HEK293T (cell line): Measurements from ENCODE around the gene ZCWPW1.
"Not testable (repeated sequence)": the region's sequence is repeated elsewhere in the genome, so short reads cannot be mapped to it uniquely, and the experiment has no call there.

Experiments
- CTCF ChIA-PET: fragments of 350-600 bp; formaldehyde crosslinking; extraction: SDS; loops from one replicate; lab custom pipeline; 2021; ENCODE audit warnings: antibody characterized with exemption, inconsistent platforms; lab: Yijun Ruan, JAX
- POLR2A ChIA-PET: fragments of 350-600 bp; formaldehyde crosslinking; extraction: SDS; loops from one replicate; lab custom pipeline; 2020; ENCODE audit warnings: antibody characterized with exemption, inconsistent platforms; lab: Yijun Ruan, JAX
- DNase-seq: peaks from one replicate; pipeline ENCODE4 v3.0.0; 2012; ENCODE audit warnings: mixed read lengths; ENCODE audit errors: extremely low spot score
- ARNT ChIP-seq: fragments of 450-650 bp; IDR thresholded peaks from 2 replicates; pipeline ENCODE4 v1.6.1; 2017; ENCODE audit warnings: mild to moderate bottlenecking
- BHLHE40 ChIP-seq: fragments of 450-650 bp; IDR thresholded peaks from 2 replicates; pipeline ENCODE4 v1.6.1; 2016; ENCODE audit warnings: mild to moderate bottlenecking, moderate library complexity, borderline replicate concordance
- CTBP1 ChIP-seq: fragments of 450-650 bp; IDR thresholded peaks from 2 replicates; pipeline ENCODE4 v1.6.1; 2016; ENCODE audit warnings: borderline replicate concordance
- ELF4 ChIP-seq: fragments of 450-650 bp; IDR thresholded peaks from 2 replicates; pipeline ENCODE4 v1.6.1; 2017; ENCODE audit warnings: antibody characterized with exemption
- FOXA1 ChIP-seq: fragments of 450-650 bp; IDR thresholded peaks from 2 replicates; pipeline ENCODE4 v1.6.1; 2016; ENCODE audit warnings: mild to moderate bottlenecking
- HDGF ChIP-seq: fragments of 450-650 bp; IDR thresholded peaks from 2 replicates; pipeline ENCODE4 v1.6.1; 2017; ENCODE audit warnings: antibody characterized with exemption, borderline replicate concordance
- L3MBTL2 ChIP-seq: fragments of 450-650 bp; conservative IDR thresholded peaks from 2 replicates; pipeline ENCODE4 v1.6.1; 2016; ENCODE audit warnings: mild to moderate bottlenecking
- LEF1 ChIP-seq: fragments of 450-650 bp; IDR thresholded peaks from 2 replicates; pipeline ENCODE4 v1.6.1; 2017; ENCODE audit warnings: mild to moderate bottlenecking, borderline replicate concordance
- NFRKB ChIP-seq: fragments of 450-650 bp; IDR thresholded peaks from 2 replicates; pipeline ENCODE4 v1.6.1; 2016; ENCODE audit warnings: mild to moderate bottlenecking, moderate library complexity
- SP1 ChIP-seq: fragments of 450-650 bp; IDR thresholded peaks from 2 replicates; pipeline ENCODE4 v1.6.1; 2017
- SUZ12 ChIP-seq: fragments of 450-650 bp; IDR thresholded peaks from 2 replicates; pipeline ENCODE4 v1.6.1; 2016; ENCODE audit warnings: mild to moderate bottlenecking
- TF ChIP-seq, protein P1 (sequence below): fragments of 450-650 bp; IDR thresholded peaks from 2 replicates; pipeline ENCODE4 v1.6.1; 2016

The ZCWPW1 gene

DNA sequence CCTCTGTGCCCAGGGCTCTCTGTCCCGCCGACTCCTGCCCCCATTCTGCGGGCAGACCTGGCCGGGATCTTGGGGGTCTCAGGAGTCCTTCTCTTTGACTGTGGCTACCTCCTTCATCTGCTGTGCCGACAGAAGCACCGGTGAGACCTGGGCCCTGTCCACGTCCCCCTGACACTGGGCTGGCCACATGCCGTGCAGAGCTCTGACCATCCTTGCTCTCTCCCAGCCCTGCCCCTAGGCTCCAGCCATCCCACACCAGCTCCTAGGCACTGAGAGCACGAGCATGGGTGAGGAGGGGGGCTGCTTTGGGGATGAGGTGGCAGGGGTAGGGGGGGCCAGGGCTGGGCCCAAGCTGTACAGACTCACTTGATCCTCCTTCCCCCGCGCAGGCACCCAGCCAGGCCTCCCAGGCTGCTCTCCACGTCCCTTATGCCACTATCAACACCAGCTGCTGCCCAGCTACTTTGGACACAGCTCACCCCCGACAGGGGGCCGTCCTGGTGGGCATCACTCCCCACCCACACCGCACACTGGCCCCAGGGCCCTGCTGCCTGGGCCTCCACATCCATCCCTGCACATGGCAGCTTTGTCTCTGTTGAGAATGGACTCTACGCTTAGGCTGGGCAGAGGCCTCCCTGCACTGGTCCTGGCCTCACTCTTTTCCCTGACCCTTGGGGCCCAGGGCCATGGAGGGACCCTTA lies 75.4 kb downstream of the ZCWPW1 start:
- POLR2A ChIA-PET, result no interaction called here
- DNase-seq, result no peak
- CTCF ChIA-PET, result no interaction called here
- TF ChIP-seq L3MBTL2 (no peak), SP1 (no peak), BHLHE40 (no peak)

DNA sequence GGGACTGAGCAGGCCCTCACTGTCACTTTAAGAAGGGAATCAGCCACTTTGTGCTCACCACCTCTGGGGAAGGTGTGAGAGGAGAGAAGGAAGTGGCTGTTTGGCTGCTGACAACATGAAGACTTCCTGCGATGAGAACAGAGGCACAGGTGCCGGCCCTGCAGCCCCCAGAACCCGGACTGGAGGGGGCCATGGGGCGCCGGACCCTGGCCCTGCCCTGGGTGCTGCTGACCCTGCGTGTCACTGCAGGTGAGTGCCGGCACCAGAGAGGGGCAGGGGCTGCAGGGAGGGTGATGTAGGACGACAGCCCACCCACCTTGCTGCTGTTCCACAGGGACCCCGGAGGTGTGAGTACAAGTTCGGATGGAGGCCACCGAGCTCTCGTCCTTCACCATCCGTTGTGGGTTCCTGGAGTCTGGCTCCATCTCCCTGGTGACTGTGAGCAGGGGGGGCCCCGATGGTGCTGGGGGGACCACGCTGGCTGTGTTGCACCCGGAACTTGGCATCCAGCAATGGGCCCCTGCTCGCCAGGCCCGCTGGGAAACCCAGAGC lies 76.2 kb downstream of the ZCWPW1 start:
- POLR2A ChIA-PET, CTCF ChIA-PET, DNase-seq: not testable (repeated sequence)

DNA sequence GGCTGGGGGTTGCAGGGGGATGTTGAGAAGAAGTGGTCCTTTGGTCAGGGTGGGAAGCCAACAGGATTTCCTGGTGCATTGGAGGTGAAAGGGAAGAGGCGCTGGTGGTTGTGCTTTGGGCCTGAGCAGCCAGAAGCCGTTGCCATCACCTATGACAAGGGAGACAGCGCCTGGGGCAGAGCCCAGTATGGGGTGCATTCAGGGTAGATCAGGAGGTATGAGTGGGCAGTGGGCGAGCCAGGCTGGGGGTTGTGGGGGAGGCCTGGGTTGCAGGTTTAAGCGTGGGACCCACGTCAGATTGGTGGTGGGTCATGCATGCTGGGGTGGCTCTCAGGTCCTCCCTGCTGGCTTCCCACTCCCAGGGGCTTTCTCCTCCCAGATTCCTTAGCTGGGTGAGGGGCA lies 76.8 kb downstream of the ZCWPW1 start:
- ChIA-PET CTCF (no interaction called here), POLR2A (no interaction called here)
- TF ChIP-seq FOXA1 (no peak), NFRKB (no peak), CTBP1 (no peak), ARNT (no peak), HDGF (no peak), SUZ12 (no peak), ELF4 (no peak), L3MBTL2 (no peak), LEF1 (no peak)
- TF ChIP-seq, protein P1, sequence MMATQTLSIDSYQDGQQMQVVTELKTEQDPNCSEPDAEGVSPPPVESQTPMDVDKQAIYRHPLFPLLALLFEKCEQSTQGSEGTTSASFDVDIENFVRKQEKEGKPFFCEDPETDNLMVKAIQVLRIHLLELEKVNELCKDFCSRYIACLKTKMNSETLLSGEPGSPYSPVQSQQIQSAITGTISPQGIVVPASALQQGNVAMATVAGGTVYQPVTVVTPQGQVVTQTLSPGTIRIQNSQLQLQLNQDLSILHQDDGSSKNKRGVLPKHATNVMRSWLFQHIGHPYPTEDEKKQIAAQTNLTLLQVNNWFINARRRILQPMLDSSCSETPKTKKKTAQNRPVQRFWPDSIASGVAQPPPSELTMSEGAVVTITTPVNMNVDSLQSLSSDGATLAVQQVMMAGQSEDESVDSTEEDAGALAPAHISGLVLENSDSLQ, result no peak
- no peak for DNase-seq
